Vagina (tissue), 2 donors: ENCODE data around the gene GLCE. TPM values are rescaled to one million over a fixed set of nuclear protein-coding genes. Genes with fewer than 3 reads are reported as not detected.

Source experiments
- DNase-seq, 2 donors: peaks; one replicate each; pipeline ENCODE4 v3.0.0-alpha.2; 2017; ENCODE audit errors: extremely low spot score in 2 of 2
- H3K27ac ChIP-seq: fragments of 200-600 bp; sonication (generic); one replicate; pipeline ENCODE4 v1.5.1; 2019
- H3K27me3 ChIP-seq: fragments of 200-600 bp; sonication (generic); one replicate; pipeline ENCODE4 v1.5.1; 2019
- H3K36me3 ChIP-seq, 2 donors: fragments of 200-600 bp; sonication (generic); one replicate each; pipeline ENCODE4 v1.5.1; 2017 to 2019
- H3K4me1 ChIP-seq: fragments of 200-600 bp; sonication (generic); one replicate; pipeline ENCODE4 v1.5.1; 2019
- H3K4me3 ChIP-seq, 2 donors: fragments of 200-600 bp; sonication (generic); 1 replicate in 1 of 2; 2 replicates in 1 of 2; pipeline ENCODE4 v1.5.1; 2016 to 2019
- H3K9me3 ChIP-seq: fragments of 200-600 bp; sonication (generic); one replicate; pipeline ENCODE4 v1.5.1; 2019
- CTCF ChIP-seq, 3 experiments: fragments of 450-650 bp in 2 of 3; fragments of 200-600 bp in 1 of 3; sonication (generic) in 1 of 3; IDR thresholded peaks; one replicate each; pipeline ENCODE4 v1.5.1; 2017 to 2019; ENCODE audit warnings: antibody characterized with exemption in 3 of 3, mild to moderate bottlenecking in 2 of 3, moderate library complexity in 2 of 3
- POLR2A ChIP-seq, 2 donors: fragments of 450-650 bp; IDR thresholded peaks; one replicate each; pipeline ENCODE4 v1.6.1; 2017; ENCODE audit warnings: antibody characterized with exemption in 2 of 2, mild to moderate bottlenecking in 2 of 2, moderate library complexity in 2 of 2
- POLR2AphosphoS5 ChIP-seq, 2 donors: sonication (generic); formaldehyde crosslinking; IDR thresholded peaks; one replicate each; pipeline ENCODE4 v1.9.0; 2017; ENCODE audit warnings: antibody characterized with exemption in 2 of 2, mild to moderate bottlenecking in 2 of 2, low read depth in 1 of 2; ENCODE audit not compliant: insufficient read depth in 1 of 2
- intact Hi-C: fragments of 100-400 bp; cut with DNase I; formaldehyde crosslinking; loops from one replicate; pipeline ENCODE4 v1.15.1; 2023
- total RNA-seq: library from RNA; depleted of rRNA; stranded (reverse); fragments of >200 nt; gene quantifications from one replicate; pipeline ENCODE4 v1.2.3, GENCODE V29; 2016

GLCE gene
- total RNA-seq, 1 donor from 2014 or later: 16.5 TPM

GRCh38 chr15:69317392-69317841 is 157.0 kb downstream of the GLCE start:
- H3K4me3 ChIP-seq: no peak overlapping the region
- H3K36me3 ChIP-seq: no peaks in the 10 kb centered on the region
- intact Hi-C loops: no loop called here
- no peaks in the 10 kb centered on the region for H3K27me3 ChIP-seq
- TF ChIP-seq CTCF (IDR thresholded peaks at IDR 0.05) (no peak), POLR2A (IDR thresholded peaks at IDR 0.05) (no peak), POLR2AphosphoS5 (IDR thresholded peaks at IDR 0.05; ENCODE audit: insufficient read depth in 1 of 2, low read depth in 1 of 2) (no peak)
- DNase-seq: no peak
- no peak overlapping the region for H3K27ac ChIP-seq
- H3K9me3 ChIP-seq: no peaks in the 10 kb centered on the region
- no peaks in the 10 kb centered on the region for H3K4me1 ChIP-seq

GRCh38 chr15:69318033-69318432 is 157.6 kb downstream of the GLCE start:
- peak in 1 of 2 donors; percentile 93 for DNase-seq
- intact Hi-C loops: no loop called here
- Histone ChIP-seq H3K27ac (no peak overlapping the region), H3K36me3 (no peaks in the 10 kb centered on the region), H3K9me3 (no peaks in the 10 kb centered on the region), H3K27me3 (no peaks in the 10 kb centered on the region), H3K4me3 (no peak overlapping the region), H3K4me1 (no peaks in the 10 kb centered on the region)
- TF ChIP-seq POLR2A (IDR thresholded peaks at IDR 0.05) (no peak), CTCF (IDR thresholded peaks at IDR 0.05) (no peak), POLR2AphosphoS5 (IDR thresholded peaks at IDR 0.05; ENCODE audit: insufficient read depth in 1 of 2, low read depth in 1 of 2) (no peak)

- no peak overlapping the region for H3K27ac ChIP-seq
- peak in 1 of 2 donors; percentile 82 for DNase-seq
Observed at GRCh38 chr15:69319384-69320375, 159.2 kb downstream of the GLCE start.

GRCh38 chr15:69320977-69321554 is 160.6 kb downstream of the GLCE start:
- H3K27me3 ChIP-seq: no peaks in the 10 kb centered on the region
- no peak overlapping the region for H3K4me3 ChIP-seq
- TF ChIP-seq CTCF (IDR thresholded peaks at IDR 0.05) (no peak), POLR2AphosphoS5 (IDR thresholded peaks at IDR 0.05; ENCODE audit: insufficient read depth in 1 of 2, low read depth in 1 of 2) (no peak), POLR2A (IDR thresholded peaks at IDR 0.05) (no peak)
- no peak for DNase-seq
- no peak overlapping the region for H3K27ac ChIP-seq
- no peaks in the 10 kb centered on the region for H3K4me1 ChIP-seq
- no peaks in the 10 kb centered on the region for H3K36me3 ChIP-seq
- intact Hi-C loops: no loop called here
- no peaks in the 10 kb centered on the region for H3K9me3 ChIP-seq

More at GRCh38 chr15:69319384-69320375, 159.2 kb downstream of the GLCE start:
- Histone ChIP-seq H3K9me3 (no peaks in the 10 kb centered on the region), H3K4me1 (no peaks in the 10 kb centered on the region), H3K4me3 (no peak overlapping the region), H3K27me3 (no peaks in the 10 kb centered on the region), H3K36me3 (no peaks in the 10 kb centered on the region)
- TF ChIP-seq POLR2A (IDR thresholded peaks at IDR 0.05) (no peak), POLR2AphosphoS5 (IDR thresholded peaks at IDR 0.05; ENCODE audit: insufficient read depth in 1 of 2, low read depth in 1 of 2) (no peak), CTCF (IDR thresholded peaks at IDR 0.05) (no peak)
- intact Hi-C loops: no loop called here

Other genes starting within 250 kb of the GLCE start
- gene SPESP1, start 230.1 kb upstream of the GLCE start, total RNA-seq: 1.5 TPM
- gene NOX5, start 145.9 kb upstream of the GLCE start, total RNA-seq: 0.74 TPM
- 9.1 TPM for gene PAQR5, start 138.3 kb downstream of the GLCE start, total RNA-seq